GM23338 (cell line): ENCODE measurements around the gene HDAC1.

Source experiments
- CTCF ChIP-seq, 2 experiments: fragments of 200-600 bp in 1 of 2; sonication (generic) in 1 of 2; conservative IDR thresholded peaks; 2 replicates each; pipeline versions ENCODE4 v1.5.1 to v1.6.1; 2016 to 2017; ENCODE audit warnings: antibody characterized with exemption in 2 of 2, low read depth in 2 of 2, mild to moderate bottlenecking in 2 of 2, moderate library complexity in 1 of 2
- EZH2 ChIP-seq: fragments of 200-600 bp; sonication (generic); IDR thresholded peaks from one replicate; pipeline ENCODE4 v1.8.0; 2017; ENCODE audit warnings: antibody characterized with exemption, mild to moderate bottlenecking, low read depth; ENCODE audit not compliant: unreplicated experiment
- EZH2phosphoT487 ChIP-seq: fragments of 200-600 bp; sonication (generic); IDR thresholded peaks from one replicate; pipeline ENCODE4 v1.8.1; 2018; ENCODE audit warnings: antibody characterized with exemption; ENCODE audit not compliant: unreplicated experiment
- POLR2AphosphoS5 ChIP-seq: IDR thresholded peaks from 2 replicates; pipeline ENCODE4 v1.6.1; 2016; ENCODE audit warnings: antibody characterized with exemption, low read depth
- REST ChIP-seq: IDR thresholded peaks from one replicate; pipeline ENCODE4 v1.6.1; 2018; ENCODE audit warnings: antibody characterized with exemption; ENCODE audit not compliant: unreplicated experiment
- STAT1 ChIP-seq: IDR thresholded peaks from one replicate; pipeline ENCODE4 v1.6.1; 2016; ENCODE audit warnings: antibody characterized with exemption; ENCODE audit not compliant: unreplicated experiment
- ZNF114 ChIP-seq: fragments of 250-450 bp; sonication (Bioruptor Pico); IDR thresholded peaks from 2 replicates; pipeline ENCODE4 v1.5.0; 2020; ENCODE audit warnings: mild to moderate bottlenecking, moderate library complexity

- TF ChIP-seq POLR2AphosphoS5 (no peak), CTCF (conservative IDR thresholded peaks at IDR 0.05; ENCODE audit: low read depth in 2 of 2) (no peak), STAT1 (no peak), ZNF114 (no peak), EZH2phosphoT487 (no peak), EZH2 (no peak), REST (no peak)
Observed at GRCh38 chr1:32265846-32266245, 26.0 kb upstream of the HDAC1 start.
